ENCODE results near the gene PIGQ. TPM values are rescaled to one million over a fixed set of nuclear protein-coding genes. Genes with fewer than 3 reads are reported as not detected.

The PIGQ gene
- total RNA-seq, 1 experiment from 2014 or later = 58.0 TPM

DNA sequence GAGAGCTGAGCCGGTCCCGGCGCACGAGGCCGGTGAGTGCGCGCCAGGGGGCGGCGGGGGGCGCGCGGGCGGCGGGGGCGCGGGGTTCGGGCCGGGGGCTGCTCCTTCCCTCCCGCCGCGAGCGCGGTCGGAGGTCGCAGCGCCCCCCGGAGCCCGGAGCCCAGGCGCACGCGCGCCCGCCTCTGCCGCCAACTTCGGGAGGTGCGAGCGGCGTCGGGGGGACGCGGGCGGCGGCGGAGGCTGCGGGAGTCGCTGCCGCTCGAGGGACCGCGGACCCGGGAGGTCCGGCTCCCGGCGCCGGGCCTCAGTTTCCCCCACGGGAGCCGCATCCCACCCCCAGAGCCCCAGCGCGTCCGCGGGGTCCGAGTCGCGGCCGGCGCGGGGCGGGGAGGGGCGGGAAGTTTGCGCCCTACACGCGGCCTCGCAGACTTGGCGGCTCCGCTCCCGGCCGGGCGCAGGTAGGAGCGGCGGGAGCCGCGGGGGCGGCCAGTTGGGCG is 9.5 kb upstream of the PIGQ start, which contains the start of gene PRR35:
PRR35 (plus strand) TSS at position 191 of the 497 bp plus-strand sequence. CDS start 2,901 bp downstream, outside the sequence.
- Mint-ChIP-seq H3K4me1 (peaks cover 0 to under 1% of the 10 kb centered on the region in 2 experiments; a peak in 2 of 4 replicates), H3K27me3 (ENCODE audit: low read depth) (peaks cover 42% of the 10 kb centered on the region), H3K27ac (no peak within 1 kb of the TSS), H3K9me3 (no peaks in the 10 kb centered on the region; a peak in 1 of 5 replicates), H3K4me3 (peak within 1 kb of the TSS; percentile 41 to 58; a peak in 4 of 5 replicates), H3K36me3 (ENCODE audit: insufficient read depth in 1 of 3, low read depth in 3 of 3) (no peaks in the 10 kb centered on the region; a peak in 1 of 7 replicates)
- H2AK5ac ChIP-seq (ENCODE audit: insufficient read length, low read length) = no peak within 1 kb of the TSS
- H3K14ac ChIP-seq (ENCODE audit: insufficient read depth, low read length) = no peak within 1 kb of the TSS
- no peak within 1 kb of the TSS for H2BK12ac ChIP-seq (ENCODE audit: insufficient read length, low read depth, low read length)
- no peaks in the 10 kb centered on the region for H3K79me1 ChIP-seq (ENCODE audit: insufficient read depth, low read depth, low read length, poor library complexity, severe bottlenecking)
- H2BK15ac ChIP-seq (ENCODE audit: low read depth, low read length) = no peak within 1 kb of the TSS
- H3K18ac ChIP-seq (ENCODE audit: insufficient read length, low read depth, low read length) = no peak within 1 kb of the TSS
- H2BK120ac ChIP-seq (ENCODE audit: low read depth, low read length, poor library complexity, severe bottlenecking) = no peak within 1 kb of the TSS
- no peaks in the 10 kb centered on the region for H3K9me3 ChIP-seq (ENCODE audit: control insufficient read depth, low read depth, low read length)
- peaks cover 3% of the 10 kb centered on the region for H4K20me1 ChIP-seq (ENCODE audit: control insufficient read depth, insufficient read depth, insufficient read length)
- H3T11ph ChIP-seq (ENCODE audit: low read length) = no peak within 1 kb of the TSS
- H3K56ac ChIP-seq (ENCODE audit: insufficient read length, low read depth, low read length) = no peak within 1 kb of the TSS
- H3K4ac ChIP-seq (ENCODE audit: low read depth, low read length) = no peak within 1 kb of the TSS
- H3K79me2 ChIP-seq (ENCODE audit: insufficient read depth, low read length) = no peaks in the 10 kb centered on the region
- no peaks in the 10 kb centered on the region for H3K23me2 ChIP-seq (ENCODE audit: insufficient read length, low read depth, low read length, poor library complexity, severe bottlenecking)
- H4K5ac ChIP-seq (ENCODE audit: insufficient read length, low read depth, low read length) = no peak within 1 kb of the TSS
- no peak within 1 kb of the TSS for H3K9ac ChIP-seq (ENCODE audit: extremely low read depth, insufficient read length, low read length)
- H3K27me3 ChIP-seq (ENCODE audit: insufficient read depth, low read length) = peaks cover 2% of the 10 kb centered on the region; the same call in 1 of the 2 replicates
- H2AFZ ChIP-seq (ENCODE audit: low read length) = no peak within 1 kb of the TSS
- H4K91ac ChIP-seq (ENCODE audit: insufficient read length, low read depth, low read length) = no peak within 1 kb of the TSS
- DNase-seq = no peak
- H3K27ac ChIP-seq (ENCODE audit: insufficient read length, low read depth, low read length) = no peak within 1 kb of the TSS
- no CpG with 5 or more reads among the region's 84 CpGs for WGBS (ENCODE audit: extremely low coverage, insufficient read length, low lambda C conversion rate)
- TF ChIP-seq, protein P1, sequence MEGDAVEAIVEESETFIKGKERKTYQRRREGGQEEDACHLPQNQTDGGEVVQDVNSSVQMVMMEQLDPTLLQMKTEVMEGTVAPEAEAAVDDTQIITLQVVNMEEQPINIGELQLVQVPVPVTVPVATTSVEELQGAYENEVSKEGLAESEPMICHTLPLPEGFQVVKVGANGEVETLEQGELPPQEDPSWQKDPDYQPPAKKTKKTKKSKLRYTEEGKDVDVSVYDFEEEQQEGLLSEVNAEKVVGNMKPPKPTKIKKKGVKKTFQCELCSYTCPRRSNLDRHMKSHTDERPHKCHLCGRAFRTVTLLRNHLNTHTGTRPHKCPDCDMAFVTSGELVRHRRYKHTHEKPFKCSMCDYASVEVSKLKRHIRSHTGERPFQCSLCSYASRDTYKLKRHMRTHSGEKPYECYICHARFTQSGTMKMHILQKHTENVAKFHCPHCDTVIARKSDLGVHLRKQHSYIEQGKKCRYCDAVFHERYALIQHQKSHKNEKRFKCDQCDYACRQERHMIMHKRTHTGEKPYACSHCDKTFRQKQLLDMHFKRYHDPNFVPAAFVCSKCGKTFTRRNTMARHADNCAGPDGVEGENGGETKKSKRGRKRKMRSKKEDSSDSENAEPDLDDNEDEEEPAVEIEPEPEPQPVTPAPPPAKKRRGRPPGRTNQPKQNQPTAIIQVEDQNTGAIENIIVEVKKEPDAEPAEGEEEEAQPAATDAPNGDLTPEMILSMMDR (conservative IDR thresholded peaks at IDR 0.05) = no peak
- H4K8ac ChIP-seq (replicated peaks; ENCODE audit: insufficient read length, low read depth, low read length) = no peak within 1 kb of the TSS
- no peaks in the 10 kb centered on the region for H3K4me1 ChIP-seq (ENCODE audit: insufficient read depth, low read length)
- H3K23ac ChIP-seq (ENCODE audit: insufficient read length, low read depth, low read length) = no peak within 1 kb of the TSS
- no peak within 1 kb of the TSS for H2BK20ac ChIP-seq (ENCODE audit: low read depth, low read length, poor library complexity, severe bottlenecking)
- H3K4me2 ChIP-seq (ENCODE audit: insufficient read depth, insufficient read length, low read length) = no peak within 1 kb of the TSS
- no peak within 1 kb of the TSS for H2BK5ac ChIP-seq (ENCODE audit: insufficient read length, low read length)
